Measurements from ENCODE around the gene IL21R.
"Not testable (repeated sequence)": the region's sequence is repeated elsewhere in the genome, so short reads cannot be mapped to it uniquely, and the experiment has no call there.

IL21R gene

DNA sequence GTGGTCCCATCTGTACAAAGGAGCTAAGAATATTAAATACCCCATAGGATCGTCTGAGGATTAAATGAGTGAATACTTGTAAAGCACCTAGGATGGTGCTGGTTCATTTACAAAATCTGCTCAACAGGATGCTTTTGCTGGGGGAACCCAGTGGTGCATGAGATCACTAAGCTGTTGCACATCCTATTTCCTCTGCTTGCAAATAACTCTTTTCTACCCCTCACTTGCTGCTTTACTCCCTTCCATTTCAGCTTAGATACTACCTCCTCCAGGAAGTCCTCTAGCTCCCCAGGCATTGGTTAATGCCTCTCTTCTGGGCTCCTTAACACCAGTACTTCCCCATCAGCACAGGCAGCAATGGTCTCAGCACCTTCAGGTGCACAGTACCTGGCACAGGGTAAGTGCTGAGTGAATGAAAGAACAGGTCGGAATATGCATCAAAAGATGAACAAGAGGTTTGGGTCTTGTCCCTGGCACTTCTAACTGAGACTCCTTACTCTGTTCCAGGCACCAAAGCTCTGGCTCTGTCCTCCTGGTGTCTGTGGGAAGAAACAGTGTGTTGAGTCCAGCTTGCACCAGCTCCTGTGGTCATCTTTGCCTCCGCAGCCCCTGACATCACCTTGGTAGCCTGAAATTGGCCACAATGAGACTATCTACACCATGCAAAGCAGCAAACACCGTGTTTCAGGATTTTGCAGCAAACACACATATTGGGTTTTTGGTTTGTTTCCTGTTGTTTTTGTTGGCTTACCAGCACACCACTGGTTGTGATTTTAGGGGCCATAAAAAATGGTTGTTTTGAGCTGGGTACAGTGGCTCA is 24.1 kb upstream of the IL21R start:
- FAIRE-seq = no peak

DNA sequence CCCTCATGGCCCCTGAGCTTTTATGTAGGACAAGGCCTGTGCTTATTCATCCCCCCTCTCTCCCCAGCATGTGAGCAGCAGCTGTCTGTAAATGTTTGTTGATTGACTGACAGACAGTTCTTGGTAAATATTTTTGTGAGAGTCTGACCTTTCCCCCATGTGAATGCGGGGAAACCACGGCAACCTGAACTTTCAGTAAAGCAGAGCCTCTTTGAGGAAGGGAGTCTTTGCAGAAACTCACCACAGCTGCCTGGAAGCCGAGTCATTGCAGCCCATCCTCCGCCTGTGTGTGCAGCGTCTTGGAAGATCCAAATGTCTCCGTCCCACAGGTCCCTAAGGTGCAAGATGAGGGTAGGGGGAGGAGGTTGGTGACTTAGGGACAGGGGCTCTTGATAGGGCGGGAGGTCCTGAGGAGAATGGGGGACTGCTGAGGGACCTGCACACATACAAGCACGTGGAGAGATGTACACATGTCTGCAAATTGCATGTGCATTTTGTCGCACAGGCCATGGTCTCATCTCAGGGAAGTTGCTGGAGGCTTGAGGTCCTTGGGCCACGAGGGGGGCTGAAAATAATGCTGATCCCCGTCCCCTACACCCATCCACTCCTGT is 23.0 kb upstream of the IL21R start:
- FAIRE-seq = no peak

DNA sequence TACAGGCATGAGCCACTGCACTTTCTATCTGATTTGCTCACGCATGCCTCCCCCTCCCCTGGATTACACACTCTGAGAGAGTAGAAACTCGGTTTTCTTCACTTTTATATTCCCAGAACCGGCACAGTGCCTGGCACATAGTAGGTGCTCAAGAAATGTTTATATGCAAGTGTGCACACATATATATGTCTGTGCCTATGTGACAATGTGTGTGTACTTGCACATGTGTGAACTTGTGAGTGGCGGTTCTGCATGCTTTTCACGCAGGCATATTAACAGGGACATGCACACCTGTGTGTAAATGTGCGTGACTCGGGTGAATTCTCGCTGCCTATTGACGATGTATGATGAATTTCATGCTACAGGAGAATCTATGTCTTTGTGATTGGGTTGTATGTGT is 22.1 kb upstream of the IL21R start:
- no peak for FAIRE-seq

DNA sequence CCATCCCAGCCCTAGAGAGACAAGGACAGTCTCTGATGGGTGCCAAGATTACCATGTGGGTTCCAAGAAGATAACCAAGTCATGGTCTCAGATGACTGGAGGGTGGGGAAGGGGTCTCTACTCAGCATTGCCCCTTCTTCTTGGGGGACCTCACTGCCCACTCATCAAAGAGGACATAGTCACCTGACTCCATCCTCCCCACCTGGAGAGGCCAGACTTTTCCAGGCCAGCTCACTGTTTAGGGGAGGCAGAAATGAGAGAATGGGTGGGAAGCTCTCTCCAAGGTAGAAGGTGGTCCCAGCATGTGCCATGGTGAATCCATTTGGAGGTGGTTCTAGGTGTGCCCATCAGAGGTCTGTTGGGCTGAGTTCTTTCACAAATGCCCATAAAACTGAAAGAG is 20.7 kb upstream of the IL21R start:
- no peak for FAIRE-seq

DNA sequence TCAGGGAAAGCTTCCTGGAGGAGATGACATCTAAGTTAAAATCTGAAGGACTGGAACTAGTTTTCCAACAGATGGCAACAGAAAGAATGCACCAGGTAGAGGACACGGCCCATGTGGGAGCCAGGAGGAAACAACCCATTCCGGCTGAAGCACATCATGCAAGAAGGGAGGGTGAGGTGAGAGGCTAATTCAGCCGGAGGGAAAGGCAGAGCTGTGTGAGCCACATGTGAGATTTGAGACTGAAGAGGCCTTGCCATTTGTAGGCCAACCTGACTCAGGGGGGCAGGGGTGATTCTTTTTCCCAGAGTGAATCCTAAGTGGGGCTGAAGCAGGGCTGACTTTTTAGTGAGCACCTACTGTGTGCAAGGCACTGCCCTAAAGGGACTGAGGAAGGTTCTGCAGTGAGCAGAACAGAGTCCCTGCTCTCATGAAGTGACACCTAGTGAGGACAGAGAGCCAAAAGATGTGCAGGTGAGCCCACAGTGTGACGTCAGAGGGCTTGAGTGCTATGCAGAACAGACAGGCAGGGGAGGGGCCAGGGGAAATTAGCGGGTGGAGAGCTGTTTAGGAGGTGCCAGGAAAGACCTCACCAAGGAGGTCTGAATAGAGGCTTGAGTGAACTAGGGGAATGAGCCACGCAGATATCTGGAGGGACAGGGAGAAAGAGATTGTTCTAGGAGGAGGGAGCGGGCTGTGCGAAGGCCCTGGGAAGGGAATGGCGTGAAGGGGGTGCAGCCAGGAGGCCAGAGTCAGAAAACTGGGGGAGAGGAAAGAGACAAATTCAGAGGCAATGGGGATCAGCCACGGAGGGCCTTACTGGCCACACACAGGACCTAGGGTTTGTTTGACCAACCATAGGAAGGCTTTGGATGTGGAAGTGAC is 19.8 kb upstream of the IL21R start:
- FAIRE-seq = no peak

DNA sequence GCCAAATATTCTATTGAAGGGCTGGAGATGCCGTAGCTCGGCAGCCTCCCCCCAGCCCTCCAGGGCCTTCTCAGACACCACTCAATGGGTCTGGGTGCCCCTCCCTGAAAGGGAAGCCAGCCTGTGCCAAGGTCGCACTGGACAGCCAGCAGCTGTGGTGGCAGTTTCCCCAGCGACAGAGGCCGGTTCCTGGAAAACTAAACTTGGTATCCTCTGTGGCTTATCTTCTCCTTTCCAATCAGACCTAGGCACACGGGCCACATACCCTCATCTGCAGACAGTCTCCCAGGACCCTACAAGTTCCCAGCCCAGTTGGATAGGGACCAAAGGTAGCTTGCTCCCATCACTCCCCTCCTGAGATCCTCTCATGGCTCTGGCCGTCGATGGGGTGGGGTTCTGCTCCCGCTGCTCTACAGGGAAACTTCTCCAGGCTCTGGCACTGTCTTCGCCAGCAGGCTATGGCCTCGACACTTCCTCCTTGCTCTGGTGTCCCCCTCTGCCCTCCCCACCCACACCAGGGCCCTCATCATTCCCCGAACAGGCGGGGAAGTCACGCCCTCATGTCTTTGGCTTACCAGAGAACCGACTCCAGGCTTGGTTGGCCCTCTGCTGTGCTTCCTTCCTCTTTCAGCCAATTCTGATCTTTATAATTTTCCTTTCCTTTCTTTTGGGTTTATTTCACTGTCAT is 18.3 kb upstream of the IL21R start:
- FAIRE-seq = no peak

DNA sequence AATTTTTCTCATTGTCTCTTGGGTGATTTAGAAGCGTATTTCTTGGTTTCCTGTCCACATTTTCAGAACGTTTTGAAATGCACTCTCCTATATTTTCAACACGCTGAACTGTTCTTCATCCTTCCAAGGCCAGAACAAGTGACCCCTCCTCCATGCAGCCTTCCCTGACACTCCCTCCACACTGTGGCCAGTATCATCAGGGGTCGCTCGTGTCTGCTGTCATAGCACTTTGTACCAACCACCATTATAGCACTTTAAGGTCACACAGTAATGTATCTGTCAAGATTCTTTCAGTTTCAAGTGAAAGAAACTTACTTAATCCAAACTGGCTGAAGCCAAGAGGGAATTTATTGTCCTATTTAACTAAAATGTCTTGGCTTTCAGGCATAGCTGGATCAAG is 17.5 kb upstream of the IL21R start:
- no peak for FAIRE-seq

DNA sequence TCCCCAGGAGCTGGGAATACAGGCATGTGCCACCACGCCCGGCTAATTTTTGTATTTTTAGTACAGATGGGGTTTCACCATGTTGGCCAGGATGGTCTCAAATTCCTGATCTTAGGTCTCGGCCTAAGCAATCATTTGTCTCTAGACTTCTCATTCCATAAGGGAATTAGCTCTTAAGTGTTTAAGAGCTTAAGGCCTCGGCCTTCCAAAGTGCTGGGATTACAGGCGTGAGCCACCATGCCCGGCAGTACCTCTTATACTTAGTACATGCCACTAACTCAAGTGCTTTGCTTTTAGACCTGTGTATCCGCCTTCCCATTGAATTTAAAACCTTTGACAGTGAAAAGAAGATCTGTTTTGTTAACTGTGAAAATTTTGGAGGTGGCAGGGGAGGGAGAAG is 16.6 kb upstream of the IL21R start:
- FAIRE-seq = no peak

DNA sequence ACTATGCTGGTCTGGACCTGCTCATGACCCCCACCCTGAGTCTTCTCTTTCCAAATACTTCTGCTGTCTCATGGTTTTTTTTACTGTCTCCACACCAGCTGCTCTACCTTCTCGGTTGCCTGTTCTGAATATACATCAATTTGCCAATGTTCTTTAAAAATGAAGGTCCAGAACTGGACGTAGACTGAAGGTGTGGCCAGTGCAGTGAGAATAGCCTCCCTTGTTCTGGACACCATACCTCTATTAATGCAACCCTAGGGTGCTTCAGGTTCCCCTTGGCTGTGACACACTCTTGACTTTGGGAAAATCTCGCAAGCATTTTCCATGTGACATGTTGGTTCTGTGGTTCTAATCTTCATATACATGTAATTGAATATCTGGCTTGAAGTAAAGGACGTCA is 15.3 kb upstream of the IL21R start:
- no peak for FAIRE-seq

DNA sequence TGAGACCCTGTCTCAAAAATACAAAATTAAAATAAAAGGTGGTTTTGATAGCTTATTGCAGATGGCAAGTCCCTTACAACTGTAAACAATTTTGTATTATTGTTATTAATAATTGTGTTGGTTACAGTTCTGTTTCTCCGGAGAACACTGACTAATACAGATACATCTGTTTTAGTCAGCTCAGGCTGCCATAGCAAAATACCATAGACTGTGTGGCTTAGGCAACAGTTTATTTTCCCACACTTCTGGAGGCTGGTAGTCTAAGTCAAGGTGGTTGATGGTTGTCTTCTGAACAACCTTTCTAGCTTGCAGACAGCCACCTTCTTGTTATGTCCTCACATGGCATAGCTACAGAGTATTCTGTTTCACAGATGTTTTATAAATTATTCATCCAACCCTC is 14.2 kb upstream of the IL21R start:
- no peak for FAIRE-seq

DNA sequence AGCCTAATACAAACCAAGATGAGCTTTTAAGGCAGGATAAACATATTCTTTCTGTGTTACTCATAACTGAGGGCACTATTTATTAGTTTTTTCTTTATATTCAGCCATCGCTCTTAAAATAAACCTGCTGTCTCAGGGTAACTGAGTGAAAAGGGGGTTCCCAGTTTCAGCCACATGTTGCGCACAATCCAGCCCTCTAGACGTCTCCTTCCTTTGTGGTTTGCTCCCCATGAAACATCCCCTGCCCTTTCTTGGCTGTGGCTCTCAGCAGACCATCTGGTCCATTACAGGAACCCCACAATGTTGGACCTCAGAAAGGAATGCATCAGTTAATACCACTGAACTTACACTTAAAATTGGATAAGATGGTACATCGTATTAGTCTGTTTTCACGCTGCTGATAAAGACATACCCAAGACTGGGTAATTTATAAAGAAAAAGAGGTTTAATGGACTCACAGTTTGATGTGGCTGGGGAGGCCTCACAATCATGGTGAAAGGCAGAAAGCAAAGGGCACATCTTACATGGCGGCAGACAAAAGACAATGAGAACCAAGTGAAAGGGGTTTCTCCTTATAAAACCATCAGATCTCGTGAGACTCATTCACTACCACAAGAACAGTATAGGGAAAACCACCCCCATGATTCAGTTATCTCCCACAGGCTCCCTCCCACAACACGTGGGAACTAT is 12.6 kb upstream of the IL21R start:
- FAIRE-seq = no peak

DNA sequence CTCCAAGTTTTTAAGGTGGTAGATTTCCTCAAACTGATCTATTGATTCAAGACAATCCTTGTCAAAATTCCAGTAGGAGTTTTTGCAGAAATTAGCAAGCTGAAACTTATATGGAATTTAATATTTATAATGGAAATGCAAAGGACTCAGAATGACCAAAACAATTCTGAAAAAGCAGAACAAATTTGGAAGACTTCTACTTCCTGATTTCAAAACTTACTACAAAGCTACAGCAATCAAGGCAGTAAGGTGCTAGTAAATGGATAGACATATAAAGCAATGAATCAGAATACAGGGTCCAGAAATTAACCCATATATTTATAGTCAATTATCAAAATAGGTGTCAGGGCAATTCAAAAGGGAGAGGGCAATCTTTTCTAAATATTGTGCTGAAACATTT is 11.8 kb upstream of the IL21R start:
- no peak for FAIRE-seq

DNA sequence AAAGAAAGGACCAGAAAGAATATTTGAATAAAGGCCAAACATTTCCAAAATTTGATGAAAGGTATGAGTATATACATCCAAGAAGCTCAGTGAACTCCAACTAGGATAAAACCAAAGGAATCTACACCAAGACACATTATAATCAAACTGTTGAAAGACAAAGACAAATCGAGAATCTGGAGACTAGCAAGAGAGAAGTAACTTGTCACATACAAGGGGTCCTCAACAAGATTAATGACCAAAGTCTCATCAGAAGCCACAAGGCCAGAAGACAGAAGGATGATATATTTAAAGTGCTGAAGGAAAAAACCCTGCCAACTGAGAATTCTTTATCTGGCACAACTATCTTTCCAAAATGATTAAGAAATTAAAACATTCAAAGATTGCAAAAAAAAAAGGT is 9.3 kb upstream of the IL21R start:
- no peak for FAIRE-seq

DNA sequence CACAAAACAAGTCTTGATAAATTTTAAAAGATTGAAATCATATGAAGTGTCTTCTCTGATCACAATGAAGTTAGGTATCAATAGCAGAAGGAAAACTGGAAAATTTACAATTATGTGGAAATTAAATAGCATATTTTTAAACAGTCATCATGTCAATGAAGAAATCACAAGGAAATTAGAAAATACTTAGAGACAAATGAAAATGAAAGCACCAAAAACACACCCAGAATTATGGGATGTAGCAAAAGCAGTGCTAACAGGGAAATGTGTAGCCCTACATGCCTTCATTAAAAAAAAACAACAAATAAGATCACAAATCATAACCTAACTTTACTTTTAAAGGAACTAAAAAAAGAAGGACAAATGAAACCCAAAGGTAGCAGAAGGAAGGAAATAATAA is 7.5 kb upstream of the IL21R start:
- no peak for FAIRE-seq

DNA sequence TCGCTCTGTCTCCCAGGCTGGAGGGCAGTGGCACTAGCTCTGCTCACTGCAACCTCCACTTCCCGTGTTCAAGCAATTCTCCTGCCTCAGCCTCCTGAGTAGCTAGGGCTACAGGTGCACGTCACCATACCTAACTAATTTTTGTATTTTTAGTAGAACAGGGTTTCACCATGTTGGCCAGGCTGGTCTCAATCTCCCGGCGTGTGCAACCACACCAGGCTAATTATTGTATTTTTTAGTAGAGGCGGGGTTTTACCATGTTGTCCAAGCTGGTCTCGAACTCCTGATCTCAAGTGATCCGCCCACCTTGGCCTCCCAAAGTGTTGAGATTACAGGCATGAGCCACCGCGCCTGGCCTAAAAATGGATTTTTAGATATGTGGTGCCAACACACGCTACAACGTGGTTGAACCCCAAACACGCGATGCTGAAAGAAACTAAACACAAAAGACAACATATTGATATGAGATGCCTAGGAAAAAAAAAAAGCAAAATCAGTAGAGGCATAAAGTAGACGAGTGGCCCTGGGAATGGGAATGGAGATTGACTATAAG is 3.6 kb upstream of the IL21R start:
- not testable (repeated sequence) for FAIRE-seq

DNA sequence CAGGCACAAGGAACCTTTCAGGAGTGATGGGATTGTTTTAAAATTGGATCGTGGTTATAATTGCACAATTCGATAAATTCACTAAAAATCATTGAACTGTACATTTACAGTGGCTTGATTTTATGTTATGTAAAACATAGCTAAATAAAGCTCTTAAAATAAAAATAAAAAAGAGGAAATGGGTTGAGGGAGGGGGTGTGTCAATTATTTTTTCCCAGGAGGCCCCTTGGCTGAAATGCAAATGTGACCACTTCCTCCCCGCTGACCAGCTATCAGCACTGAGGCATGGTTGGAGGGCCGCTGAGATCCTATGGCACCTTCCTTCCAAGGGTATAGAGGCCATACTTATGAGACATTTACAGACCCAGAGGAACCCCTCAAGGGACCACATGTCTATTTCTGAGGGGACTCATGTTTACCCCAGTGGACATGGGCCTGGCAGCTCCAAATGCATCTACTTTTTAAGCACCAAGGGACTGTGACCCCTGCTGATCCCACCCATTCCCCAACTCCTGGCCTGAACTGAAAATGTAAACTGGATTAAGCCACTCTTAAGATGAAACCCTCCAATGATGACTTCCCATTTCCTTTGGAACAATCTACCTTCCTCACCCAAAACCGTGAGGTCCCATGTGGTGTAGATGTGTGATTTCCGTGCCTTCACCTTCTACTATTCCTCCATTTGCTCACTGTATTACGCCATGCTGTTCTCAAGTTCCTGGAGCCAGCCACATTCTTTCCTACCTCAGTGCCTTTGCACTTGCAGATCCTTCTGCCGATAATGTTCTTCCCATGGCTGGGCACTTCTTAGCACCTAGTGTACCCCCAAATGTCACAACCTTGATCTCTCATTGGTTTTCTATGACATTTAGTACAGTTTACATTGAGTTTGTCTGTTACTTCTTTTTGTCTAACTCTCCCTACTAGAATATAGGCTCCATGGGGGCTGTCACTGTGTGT is 2.8 kb upstream of the IL21R start:
- FAIRE-seq = no peak

DNA sequence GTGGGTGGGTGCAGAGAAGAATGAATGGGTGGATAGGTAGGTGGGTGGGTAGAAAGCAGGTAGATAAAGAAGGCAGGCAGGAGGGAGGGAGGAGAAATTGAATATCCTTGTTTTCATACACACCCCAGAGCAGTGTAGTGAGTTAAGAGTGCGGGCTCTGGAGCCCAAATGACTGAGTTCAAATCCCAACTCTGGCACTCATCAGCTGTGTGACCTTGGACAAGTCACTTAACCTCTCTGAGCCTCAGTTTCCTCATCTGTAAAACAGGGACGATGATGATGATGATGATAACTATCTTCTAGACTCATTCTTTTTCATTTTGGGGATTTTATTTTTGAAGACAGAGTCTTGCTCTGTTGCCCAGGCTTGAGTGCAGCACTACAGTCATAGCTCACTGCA is 2.0 kb upstream of the IL21R start:
- no peak for FAIRE-seq

DNA sequence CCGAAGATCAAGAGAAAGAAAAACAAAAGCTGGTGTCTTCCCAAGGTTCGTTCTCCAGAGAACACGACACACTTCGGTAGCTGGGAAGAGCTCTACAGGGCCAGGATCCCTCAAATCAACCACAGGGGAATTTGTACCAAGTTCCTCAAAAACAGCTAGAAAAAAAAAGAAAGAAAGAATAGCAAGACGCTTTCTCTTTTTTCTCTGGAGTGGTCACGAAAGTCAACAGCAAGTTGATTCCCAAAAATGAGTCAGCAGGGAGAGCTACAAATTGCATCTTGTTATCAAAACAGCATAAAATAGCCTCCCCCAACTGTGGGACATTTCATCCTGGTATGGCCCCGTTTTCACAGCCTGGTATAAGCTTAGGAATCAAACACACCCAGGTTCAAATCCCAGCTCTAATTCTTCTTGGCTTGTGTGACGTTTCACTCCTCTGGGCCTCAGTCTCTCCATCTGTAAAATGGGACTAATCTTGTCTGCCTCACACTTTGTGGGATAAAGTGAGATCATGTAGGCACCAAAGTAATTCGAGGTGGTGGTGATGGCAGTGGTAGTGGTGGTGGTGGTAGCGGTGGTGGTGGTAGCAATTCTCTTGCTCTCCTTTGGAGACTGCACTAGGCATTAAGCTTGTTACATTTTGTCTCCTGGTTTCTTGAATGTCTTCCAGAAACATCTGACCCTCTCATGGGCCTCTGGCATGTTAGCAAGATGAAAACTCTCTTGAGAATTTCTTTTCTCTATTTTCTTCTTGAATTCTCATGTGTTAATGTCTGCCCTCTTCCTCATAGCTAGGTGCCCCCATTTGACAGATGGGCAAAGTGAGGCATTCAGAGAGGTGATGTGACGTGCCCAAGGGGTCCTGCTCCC is 988 bp upstream of the IL21R start:
- no peak for FAIRE-seq

DNA sequence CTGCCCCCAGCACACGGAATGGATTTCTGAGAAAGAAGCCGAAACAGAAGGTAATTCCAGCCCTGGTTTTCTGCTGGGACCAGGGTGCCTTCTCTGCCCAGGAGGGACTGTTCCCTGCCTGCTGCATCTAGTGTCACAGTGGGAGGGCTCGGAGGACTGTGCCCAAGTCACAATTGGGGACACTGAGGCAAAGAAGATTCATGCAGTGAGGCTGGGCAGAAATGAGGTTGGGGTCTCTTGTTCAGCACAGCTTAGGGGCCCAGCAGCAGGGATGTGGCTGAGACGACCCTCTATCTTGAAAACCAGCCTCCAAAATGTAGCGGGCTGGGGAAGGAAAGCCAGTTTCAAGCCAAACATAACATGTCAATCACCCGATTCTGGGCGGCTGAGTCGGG is 592 bp downstream of the IL21R start:
- no peak for FAIRE-seq

DNA sequence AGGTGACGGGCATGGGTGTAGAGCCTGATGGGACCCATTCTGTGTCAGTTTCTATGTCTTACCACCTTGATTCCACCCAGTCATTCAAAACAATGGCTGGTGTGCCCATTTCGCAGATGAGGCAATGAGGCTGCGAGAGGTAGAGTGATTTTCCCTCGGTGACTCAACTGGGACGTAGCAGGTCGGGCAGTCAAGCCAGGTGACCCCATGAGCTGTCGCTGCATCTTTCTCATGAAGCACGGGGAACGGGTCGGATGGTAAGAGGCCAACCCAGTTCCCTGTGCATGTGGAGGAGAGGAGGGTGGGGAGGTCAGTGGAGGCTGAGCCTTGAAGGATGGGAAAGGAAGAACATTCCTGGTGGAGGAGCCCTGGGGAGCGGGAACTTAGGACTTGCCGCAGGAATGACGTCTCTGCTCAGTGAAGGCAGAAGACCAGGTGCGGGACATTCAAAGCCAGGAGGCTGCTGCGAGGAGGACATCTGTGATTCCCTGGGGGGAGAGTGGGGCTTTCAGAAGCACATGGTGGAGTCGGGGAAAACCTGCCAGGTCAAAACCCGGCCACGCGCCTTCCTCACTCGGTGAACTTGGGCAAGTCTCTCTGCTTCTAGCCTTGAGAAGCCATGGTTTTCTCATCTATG is 1.1 kb downstream of the IL21R start:
- FAIRE-seq = no peak
